Stimulated activated naive CD4-positive, alpha-beta T cell treated with Interleukin-2 at 50 U/mL for 16 hours (primary cell): ENCODE results near the gene MTG2.
A peak's percentile ranks its signal among the peaks of the same experiment; 100 is the strongest.

ENCODE experiments used
- DNase-seq: peaks from one replicate; lab custom pipeline; 2025; lab: John Stamatoyannopoulos, UW

Gene MTG2, protein sequence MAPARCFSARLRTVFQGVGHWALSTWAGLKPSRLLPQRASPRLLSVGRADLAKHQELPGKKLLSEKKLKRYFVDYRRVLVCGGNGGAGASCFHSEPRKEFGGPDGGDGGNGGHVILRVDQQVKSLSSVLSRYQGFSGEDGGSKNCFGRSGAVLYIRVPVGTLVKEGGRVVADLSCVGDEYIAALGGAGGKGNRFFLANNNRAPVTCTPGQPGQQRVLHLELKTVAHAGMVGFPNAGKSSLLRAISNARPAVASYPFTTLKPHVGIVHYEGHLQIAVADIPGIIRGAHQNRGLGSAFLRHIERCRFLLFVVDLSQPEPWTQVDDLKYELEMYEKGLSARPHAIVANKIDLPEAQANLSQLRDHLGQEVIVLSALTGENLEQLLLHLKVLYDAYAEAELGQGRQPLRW

DNA sequence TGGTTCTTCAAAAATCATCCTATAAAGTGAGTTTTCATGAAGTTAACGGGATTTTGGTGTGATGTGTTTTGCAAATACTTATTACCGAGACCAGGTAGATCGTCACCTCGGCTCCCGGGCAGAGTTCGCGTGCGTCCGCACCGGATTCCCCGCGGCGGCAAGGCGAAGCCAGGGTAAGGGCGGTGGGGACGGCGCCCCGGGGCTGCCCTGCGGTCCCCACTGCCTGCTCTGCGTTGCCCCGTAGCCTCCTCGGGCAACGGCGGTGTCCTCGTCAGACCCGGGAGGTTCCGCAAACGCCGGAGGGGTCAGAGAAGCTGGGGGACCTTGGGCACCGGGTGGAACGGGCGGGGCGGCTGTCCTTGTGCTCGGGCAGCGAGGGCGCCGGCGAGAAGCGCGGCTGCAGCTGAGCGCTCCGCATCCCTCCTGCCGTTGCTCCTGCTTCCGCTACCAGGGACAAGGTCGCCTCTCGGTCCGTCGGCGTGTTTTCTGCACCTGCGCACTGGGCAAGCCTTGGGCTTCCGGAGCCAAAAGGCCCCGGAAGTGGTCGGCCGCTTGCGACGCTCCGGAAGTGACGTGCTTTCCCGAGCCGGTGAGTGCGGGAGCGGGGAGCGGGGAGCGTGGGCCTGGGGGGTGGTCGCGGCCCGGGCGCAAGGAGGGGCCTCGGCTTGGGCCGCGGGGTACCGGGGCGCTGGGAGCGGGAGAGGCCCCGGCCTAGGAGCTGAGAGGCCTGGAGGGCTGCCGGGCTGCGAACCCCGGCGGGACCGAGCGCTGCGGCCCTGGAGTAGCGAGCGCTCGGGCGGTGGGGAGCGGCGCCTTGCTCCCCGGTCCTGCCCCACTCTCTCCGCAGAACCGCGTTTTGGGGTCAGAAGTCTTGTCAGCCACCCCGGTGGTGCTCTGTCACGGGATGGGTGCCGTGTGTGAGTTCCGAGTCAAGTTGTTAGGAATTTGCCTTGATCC lies at the start of gene MTG2:
MTG2 (plus strand) TSS at position 560 of the 957 bp plus-strand sequence. CDS start 10,393 bp downstream, outside the sequence.
- DNase-seq = peak; percentile 94

DNA sequence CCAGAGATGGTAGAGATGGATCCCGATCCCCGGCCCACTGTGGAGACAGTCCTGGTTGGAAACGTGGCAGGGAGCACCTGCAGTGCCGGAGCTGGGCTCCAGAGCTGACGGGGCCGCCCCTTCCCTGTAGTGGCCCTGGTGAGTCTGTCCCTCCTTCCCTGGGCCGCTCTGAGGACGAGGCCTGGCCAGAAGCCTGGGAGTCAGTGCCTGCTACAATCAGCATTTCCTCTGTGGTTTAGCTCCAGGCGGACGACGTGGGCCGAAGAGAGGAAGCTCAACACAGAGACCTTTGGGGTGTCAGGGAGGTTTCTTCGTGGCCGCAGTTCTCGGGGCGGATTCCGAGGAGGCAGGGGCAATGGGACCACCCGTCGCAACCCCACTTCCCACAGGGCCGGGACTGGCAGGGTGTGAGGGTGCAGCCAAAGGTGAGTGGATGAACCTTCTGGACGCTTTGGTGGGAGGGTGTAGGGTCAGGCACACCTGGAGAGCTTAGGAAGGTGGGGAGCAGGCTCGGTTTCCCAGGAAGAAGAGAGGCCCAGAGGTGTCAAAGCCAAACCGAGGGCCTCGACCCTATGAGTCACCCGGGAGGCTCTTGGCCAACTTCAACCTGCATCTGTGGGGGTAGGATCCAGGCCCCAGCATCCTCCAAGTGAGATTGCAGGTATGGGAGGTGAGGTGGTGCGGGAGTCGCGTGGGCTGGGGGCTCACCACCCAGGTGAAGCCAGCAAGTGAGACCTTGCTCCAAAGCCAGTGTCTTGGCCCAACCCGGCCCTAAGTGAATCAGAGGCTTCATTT lies 49.6 kb upstream of the MTG2 start:
- no peak for DNase-seq

DNA sequence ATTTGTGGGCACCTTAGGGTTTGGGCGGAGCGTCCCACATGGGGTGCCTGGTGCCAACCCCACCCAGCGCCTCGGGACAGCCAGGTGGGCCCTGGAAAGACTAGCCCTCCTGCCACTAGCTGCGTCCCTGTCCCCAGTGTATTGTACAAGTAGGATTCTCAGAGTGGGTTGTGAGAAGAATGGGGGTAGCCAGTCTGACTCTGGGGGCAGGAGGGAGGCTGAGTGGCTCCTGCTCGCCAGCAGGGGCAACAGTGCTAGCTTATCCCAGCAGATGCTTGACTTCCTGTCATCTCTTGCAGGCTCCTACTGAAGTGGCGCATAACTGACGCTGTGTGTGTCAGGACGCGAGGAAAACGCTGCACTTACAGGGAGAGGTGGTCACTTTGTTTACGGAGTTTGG lies 49.0 kb upstream of the MTG2 start:
- DNase-seq = no peak

DNA sequence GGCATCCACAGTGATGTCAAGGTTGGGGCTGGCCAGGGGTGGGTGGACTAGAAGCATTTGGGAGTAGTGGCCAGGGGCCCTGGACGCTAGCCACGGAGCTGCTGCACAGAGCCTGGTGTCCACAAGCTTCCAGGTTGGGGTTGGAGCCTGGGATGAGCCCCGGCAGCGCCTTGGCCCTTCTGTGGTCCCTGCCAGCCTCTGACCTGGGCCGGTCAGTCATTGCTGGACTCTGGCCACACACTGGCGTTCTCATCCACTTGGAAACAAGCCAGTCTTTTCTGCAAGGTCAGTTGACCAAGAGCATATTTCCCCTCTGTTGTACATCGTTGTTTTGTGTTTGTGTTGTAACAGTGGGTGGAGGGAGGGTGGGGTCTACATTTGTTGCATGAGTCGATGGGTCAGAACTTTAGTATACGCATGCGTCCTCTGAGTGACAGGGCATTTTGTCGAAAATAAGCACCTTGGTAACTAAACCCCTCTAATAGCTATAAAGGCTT lies 48.0 kb upstream of the MTG2 start:
- DNase-seq = no peak

DNA sequence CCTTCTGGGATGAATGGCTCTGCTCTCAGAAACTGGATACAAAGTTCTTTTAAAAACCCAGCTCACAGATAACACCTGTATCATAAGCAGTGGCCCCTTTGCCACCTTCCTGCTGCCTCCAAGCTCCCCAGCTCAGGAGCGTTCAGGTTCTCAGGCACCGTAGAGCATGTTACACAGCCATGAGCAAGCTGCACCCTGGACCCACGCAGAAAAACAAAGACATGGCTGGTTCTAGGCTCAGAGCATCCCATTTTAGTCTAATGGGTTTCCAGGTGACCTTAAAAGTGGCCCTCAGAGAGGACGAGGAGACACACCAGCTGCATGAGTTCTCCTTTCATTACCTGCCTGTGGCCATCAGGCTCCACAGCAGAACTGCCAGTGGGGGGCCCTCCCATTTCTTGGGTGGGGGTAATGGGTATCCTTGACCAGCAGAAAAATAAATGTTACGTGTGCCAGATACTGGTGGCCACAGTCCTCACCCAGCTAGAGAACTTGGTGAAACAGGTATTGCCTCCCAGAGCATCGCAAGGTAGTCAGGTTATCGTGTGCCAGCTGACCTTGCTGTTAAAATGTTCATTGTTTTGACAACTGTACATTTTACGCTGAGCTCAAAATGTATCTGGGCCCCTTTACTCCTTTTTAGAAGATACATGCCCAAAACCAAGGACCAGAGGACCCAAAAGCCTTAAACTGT lies 47.1 kb upstream of the MTG2 start:
- no peak for DNase-seq

DNA sequence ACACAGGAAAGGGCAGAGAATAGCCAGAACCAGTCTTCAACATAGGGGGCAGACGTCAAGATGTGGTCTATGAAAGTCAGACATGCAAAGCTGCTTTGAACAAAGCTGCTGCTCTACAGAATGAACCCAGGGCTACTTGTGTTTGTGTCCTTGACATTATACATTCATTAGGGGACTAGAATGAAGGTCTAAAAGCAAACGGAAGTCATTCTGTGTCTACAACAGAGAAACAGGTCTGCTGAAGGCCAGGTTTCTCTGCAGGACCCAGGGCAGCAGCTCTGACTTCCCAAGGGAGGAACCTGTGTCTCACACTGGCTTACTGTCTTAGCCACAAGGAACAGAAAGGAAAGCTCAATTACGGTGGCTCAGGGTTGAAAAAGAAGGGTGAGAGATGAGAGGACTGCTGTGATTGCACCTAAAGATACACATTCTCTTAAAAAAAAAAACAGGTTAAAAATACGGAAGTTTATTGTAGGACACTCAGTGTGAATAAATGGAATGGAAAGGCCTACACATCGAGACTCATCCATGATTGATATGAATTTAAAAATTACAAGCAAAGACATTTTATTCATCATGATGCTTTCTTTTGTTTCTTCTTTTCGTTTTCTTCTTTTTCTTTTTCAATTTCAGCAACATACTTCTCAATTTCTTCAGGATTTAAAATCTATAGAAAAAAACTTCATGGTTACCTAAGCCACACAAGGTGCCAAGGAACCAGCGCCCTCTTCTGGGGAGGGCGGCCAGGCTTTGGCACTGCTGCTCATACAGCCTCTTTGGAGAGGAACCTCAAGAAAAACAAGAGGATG lies 46.3 kb upstream of the MTG2 start:
- peak; percentile 58 for DNase-seq

DNA sequence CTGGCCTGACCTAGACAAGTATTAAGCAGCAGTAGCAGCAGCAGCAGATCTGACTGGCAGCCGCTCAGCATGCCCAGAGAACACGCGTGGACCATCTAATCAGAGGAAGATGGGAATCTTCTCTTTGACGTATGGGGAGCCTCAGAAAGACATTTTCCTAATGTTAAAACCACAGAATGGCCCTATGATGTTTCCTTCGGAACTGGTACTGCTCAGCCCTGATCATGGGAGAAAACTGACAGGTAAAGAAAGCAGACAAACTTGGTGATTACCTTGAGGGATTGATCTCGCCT lies 45.8 kb upstream of the MTG2 start:
- DNase-seq = no peak

DNA sequence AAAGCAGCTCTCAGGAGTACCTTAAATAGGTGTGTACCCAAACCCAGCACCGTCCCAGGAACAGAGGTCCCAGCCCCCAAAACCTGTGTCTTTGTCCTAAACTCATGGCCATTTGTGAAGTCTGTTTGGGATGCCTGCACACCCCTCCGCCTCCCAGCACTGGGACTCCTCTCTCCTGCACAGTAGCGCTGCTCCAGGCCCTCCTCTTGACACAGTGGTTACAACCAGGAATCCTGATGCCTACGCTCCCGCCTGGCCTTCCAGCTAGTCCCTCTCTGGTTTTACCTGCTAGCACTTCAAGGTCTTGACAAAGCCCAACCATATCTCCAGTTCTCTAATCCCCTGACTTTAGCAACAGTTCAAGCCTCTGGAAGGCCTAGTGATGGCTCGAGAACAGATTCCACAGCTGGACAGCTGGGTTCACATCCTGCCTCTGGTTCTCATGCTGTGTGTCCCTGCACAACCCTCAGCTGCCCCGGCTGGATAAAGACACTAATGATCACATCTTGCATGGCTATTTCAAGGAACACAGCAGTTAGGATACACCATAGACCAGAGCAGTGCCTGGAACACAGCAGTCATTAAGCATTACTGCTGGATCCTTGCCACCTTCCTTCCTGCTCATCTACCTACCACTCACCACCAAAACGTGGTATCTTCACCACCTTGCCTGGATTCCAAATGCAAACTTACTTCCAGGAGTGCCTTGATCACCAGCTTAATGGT lies 45.2 kb upstream of the MTG2 start:
- no peak for DNase-seq

DNA sequence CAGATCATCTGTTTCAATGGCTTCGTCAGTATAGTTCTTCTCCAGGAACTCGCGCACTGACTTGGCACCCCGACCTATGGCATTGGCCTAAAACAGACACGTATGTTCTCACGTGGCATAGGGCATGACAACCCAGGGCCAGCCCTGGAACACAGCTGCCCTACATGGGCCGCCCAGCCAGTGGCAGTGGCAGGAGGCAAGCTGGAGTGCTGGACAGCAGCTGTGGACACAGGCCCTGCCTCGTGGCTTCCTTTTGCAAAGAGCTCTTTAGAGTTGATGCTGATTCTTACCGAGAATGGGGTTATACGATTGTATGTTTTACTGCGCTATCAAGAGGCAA lies 44.7 kb upstream of the MTG2 start:
- no peak for DNase-seq

DNA sequence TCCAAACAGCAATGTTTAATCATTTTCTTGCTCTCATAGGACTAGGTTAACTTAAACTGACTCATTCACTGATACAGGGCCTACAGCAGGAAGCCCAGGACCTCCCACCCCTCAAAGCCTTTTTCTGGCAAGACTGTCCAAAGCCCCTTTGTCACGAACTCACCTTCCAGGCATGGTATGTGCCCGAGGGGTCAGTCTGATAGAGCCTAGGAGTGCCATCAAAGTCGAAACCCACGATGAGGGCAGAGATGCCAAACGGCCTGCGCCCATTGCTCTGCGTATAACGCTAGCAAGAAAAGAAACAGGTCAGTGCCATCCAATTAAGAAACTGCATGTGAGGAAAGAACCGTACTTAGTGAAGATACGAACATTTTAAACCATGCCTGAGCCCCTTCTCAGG lies 43.9 kb upstream of the MTG2 start:
- DNase-seq = no peak

DNA sequence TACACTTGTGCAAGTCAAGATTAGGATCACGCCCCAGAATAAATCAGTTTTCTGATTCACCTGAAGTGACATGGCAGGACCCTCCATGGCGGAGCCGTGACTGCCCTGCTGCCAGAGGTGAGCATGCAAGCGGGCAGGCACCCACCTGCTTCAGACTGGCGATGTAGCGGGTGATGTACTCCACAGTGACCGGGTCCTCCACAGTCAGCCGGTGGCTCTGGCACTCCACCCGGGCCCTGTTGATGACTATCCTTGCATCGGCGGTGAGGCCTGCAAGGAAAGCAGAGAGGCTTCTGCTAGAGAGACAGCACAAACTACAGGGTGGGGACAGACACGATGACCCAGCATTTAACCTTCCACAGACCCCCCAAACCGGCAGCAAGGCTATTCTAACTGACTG lies 43.2 kb upstream of the MTG2 start:
- DNase-seq = no peak

DNA sequence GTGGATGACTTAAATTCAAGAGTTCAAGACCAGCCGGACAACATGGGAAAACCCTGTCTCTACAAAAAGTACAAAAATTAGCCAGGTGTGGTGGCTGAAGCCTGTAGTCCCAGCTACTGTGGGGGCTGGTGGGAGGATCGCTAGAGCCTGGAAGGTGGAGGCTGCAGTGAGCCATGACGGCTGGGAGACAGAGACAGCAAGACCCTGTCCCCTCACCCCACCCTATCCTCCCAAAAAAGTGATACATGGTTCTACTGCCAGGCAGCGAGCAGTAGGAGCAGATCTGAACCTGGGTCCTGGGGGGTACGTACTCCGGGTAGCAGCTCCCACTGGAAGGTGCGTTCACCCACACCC lies 41.8 kb upstream of the MTG2 start:
- DNase-seq = no peak

DNA sequence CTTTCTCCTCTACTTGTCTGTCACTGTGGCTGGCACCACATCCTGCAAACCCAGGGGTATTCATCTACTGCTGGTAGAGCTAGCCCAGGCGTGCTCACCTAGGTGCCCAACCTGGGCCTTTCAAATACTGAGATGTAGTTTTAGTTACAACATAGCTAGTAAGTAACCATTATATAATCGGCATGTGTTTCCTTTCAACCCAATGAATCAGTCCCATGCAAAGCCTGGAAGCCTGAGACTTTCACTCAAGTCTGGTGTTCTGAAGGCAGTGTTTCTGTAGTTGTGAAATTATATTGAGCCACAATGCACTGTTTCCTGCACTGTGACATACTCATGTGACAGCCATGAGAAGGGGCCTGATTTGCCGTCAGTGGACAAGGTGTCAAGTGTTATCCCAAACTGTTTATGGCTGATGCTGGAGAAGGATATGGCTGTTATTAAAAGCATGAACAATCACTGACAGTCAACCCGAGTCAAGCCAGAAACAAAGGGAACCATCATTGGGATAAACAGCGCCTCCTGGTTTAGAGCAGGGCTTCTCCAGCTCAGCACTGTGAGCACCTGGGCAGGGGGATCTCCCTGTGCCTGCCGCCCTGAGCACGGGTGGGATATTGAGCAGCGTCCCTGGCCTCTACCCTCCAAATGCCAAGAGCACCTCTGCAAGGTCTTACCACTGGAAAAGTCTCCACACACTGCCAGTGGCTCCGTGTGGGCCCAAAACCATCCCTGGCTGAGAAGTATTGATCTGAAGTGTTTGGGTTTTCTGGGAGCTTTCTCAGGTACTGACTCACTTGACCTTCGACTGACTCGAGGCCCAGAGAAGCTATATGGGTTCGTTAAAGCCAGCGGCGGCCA lies 41.2 kb upstream of the MTG2 start:
- peak; percentile 8 for DNase-seq

DNA sequence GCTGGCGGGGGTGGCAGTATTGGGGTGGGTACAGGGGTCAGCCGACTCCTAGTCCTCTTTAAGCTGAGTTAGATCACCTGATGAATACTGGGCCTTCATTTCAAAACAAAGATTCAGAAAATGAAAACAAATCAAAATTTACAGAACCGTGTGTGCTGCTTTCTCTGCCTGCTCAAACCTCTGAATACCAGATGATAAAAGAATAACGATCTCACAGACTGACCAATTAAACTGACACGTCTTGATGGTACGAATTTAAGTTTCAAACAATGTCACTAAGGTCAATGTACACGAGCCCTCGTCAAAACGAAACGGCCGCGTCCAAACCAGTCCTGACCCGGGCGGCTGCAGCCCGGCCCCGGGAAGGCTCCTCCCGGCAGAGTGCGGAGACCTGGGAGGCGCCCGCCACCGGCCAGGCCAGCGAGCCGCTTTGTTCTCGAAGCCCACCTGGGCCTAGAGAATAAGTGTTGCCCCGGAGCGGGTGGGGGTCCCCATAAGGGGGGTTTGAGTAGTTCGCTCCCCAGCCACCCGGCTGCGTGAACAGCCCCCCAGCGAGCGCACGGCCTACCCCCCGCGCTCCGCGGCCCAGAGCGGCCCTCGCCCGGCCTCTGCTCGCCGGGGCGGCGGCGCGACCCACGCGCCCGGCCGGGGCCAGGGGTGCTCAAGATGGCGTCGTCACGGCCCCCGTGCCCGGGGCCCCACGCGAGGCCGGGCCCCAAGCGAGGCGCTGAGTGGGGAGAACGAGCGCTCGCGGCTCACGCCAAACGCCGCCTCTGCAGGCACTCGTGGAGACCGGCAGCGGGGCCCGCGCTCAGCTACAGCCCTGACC lies 40.4 kb upstream of the MTG2 start:
- DNase-seq = peak; percentile 31

DNA sequence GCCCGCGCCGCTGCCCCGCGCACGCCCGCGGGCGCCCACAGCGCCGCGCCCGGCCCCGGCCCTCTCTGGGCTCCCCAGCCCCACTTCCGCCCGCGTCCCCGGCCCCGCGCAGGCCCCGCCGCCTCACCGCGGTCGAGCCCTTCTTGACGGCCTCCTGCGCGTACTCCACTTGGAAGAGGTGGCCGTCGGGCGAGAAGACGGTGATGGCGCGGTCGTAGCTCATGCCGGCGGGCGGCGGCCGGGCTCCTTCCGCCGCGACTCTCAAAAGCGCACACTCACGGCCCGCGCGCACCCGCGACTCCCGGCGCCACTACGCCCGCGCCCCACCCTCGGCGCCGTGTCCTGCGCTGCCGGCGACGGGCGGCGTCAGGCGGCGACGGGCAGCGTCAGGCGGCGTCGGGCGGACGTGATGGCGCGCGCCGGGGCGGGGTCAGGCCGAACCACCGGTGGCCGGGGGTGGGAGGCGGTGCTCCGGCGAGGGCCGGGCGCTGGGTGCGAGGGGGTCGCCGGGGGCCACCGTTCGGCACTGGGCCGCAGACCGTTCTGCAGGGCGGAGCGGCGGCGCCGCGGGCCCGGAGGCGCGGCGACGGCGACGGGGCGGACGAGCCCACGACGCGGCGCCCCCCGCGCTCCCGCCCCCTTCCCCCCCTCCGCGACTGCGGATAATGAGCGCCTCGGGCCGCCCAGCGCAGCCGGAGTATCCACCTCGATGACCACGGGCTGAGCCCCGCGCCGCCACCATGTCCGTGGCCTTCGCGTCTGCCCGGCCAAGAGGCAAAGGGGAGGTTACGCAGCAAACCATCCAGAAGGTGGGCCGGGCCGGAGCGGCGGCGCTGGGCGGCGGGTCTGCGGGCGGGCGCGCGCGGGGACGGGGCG lies 39.5 kb upstream of the MTG2 start, which contains the start of the genes PSMA7 and SS18L1:
PSMA7 (minus strand) TSS at position 314 of the 876 bp plus-strand sequence; CDS start at position 223, 91 bp downstream.
SS18L1 (plus strand) TSS at position 689 of the 876 bp plus-strand sequence; CDS start at position 741, 52 bp downstream.
- peak; percentile 83 for DNase-seq

DNA sequence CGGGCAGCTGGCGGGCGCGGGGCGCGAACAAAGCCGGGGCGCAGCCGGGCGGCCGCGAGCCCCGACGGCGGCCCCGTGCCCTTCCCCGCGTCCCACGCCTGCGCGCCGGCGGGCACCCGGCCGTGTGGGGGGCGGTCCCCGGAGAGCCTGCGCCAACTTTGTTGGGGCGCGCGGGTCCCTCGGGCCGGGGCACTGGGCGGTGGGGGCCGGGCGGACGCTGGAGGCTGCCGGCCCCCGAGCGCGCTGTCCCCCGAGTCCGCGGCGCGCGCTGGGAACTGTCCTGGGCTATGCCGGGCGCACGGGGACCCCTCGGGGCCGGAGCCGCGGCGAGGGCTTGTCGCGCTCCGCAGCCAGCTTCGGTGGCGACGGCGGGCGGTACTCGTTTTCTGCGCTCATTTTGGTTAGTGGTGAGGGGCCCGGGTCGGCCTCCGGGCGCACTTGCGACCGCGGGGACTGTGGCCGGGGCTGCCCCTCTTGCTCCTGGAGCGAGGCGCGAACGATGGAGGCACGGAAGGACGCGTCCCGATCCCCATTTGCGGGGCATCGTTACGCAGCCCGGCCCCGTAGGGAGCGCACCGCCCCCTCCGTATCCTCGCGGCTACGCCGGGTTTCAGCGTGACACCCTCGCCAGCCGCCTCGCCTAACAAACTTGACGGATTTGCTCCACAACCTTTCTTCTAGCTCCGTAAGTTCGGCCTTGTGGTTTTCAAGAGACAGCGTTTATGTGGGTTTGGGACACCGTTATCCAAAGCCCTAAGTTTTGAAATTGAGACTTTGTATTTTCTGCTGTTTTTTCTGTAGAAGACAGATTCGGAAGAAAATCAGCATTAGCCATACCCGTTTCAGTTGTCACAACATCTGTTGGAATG lies 38.6 kb upstream of the MTG2 start:
- peak; percentile 51 for DNase-seq
